ENCODE measurements around the gene BCLAF3.

- no peak for TF ChIP-seq CTCF (conservative IDR thresholded peaks at IDR 0.05; ENCODE audit: low read depth, low read length)
- TF ChIP-seq CEBPB (IDR thresholded peaks at IDR 0.05; ENCODE audit: low read depth, low read length) = no peak
- TF ChIP-seq BHLHE40 (IDR thresholded peaks at IDR 0.05; ENCODE audit: low read depth, low read length) = no peak
- no peak for TF ChIP-seq RAD21 (IDR thresholded peaks at IDR 0.05; ENCODE audit: low read length)
- no peak for TF ChIP-seq POLR2A (IDR thresholded peaks at IDR 0.05; ENCODE audit: low read depth, low read length)
- no peak for TF ChIP-seq RFX5 (IDR thresholded peaks at IDR 0.05; ENCODE audit: low read depth, low read length)
- TF ChIP-seq NFE2L2 (IDR thresholded peaks at IDR 0.05; ENCODE audit: low read depth, low read length) = no peak
These were observed 37.7 kb downstream of the BCLAF3 start for GRCh38 chrX:19953145-19953544.
